ENCODE measurements around the gene QSER1.

DNA sequence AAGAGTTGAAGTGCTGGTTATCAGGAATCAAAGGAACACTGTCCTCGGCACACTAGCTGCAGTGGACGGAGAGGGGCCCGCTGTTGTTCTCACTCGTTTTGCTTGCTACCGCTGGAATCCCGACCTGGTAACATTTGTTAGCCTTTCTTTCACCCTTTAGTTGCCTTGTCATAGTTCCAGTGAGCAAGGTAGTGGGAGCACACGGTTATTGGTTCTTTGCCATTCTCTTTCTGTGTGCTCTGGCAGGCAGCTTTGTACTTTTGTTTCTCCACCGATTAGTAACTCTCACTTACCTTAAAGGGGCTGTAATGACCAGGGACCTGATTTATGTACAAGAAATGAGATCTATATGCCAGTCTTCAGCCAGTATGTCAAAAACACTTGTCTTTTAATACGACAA lies 124.9 kb downstream of the QSER1 start:
- TF ChIP-seq, protein P1, sequence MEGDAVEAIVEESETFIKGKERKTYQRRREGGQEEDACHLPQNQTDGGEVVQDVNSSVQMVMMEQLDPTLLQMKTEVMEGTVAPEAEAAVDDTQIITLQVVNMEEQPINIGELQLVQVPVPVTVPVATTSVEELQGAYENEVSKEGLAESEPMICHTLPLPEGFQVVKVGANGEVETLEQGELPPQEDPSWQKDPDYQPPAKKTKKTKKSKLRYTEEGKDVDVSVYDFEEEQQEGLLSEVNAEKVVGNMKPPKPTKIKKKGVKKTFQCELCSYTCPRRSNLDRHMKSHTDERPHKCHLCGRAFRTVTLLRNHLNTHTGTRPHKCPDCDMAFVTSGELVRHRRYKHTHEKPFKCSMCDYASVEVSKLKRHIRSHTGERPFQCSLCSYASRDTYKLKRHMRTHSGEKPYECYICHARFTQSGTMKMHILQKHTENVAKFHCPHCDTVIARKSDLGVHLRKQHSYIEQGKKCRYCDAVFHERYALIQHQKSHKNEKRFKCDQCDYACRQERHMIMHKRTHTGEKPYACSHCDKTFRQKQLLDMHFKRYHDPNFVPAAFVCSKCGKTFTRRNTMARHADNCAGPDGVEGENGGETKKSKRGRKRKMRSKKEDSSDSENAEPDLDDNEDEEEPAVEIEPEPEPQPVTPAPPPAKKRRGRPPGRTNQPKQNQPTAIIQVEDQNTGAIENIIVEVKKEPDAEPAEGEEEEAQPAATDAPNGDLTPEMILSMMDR (IDR thresholded peaks at IDR 0.05) = no peak
- TF ChIP-seq POLR2A (IDR thresholded peaks at IDR 0.05) (no peak), EP300 (IDR thresholded peaks at IDR 0.05) (no peak), POLR2AphosphoS5 (IDR thresholded peaks at IDR 0.05) (no peak)
